OCI-M2 (cell line): ENCODE data around the gene GJA10.

Source experiments
- DNase-seq: peaks from one replicate; lab custom pipeline; 2025; ENCODE audit not compliant: unreplicated experiment; lab: John Stamatoyannopoulos, UW

The GJA10 gene

GRCh38 chr6:89917216-89917615, 22.9 kb downstream of the GJA10 start:
- DNase-seq: no peak

DNA sequence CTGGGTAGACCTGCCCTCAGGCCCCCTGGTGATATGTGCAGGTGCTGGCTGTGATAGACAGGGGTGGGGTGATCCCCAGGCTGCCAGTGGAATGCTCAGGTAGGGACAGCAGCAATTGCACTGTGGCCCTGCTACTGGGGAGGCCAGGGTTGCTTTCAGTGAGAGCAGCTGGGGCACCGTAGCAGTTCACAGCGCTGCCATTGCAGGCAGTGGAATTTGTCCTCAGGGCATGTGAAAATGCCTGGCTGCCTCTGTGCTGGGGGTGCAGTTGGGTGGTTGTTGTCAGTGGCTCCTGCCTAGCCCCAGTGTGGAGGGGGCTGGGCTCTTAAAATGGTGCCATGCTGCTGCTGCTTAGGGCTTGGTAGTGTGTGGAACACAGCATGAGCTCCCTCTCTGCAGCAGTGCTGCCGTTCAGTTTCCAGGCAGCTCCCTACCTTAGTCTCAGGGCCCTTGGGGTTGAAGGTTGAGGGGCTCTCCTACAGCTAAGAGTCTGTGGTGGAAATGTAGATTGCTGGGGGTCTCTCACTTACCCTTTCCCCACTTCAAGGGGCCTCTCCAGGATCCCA, 23.6 kb downstream of the GJA10 start:
- DNase-seq: no peak

- no peak for DNase-seq
Measured at GRCh38 chr6:89921197-89921596, 26.9 kb downstream of the GJA10 start.

DNA sequence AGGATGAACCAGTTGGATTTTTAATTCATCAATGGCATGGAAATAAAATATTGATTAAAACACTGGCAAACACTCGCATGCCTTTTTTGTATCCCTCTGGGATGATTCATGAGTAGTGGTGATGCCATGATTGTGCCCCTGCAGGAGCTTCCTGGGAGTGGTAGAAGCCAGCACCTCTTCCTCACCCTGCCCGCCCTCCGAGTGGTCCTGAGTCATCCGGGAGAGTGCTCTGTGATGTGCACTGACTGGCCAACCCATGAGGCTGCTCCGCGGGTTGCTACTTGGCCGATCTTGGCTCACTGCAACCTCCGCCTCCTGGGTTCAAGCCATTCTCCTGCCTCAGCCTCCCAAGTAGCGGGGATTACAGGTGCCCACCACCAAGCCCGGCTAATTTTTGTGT, 27.4 kb downstream of the GJA10 start:
- no peak for DNase-seq

GRCh38 chr6:89924231-89924630, 30.0 kb downstream of the GJA10 start:
- no peak for DNase-seq

- DNase-seq: no peak
Measured at GRCh38 chr6:89925826-89926225, 31.6 kb downstream of the GJA10 start.

GRCh38 chr6:89927264-89927663, 33.0 kb downstream of the GJA10 start:
- DNase-seq: no peak

DNA sequence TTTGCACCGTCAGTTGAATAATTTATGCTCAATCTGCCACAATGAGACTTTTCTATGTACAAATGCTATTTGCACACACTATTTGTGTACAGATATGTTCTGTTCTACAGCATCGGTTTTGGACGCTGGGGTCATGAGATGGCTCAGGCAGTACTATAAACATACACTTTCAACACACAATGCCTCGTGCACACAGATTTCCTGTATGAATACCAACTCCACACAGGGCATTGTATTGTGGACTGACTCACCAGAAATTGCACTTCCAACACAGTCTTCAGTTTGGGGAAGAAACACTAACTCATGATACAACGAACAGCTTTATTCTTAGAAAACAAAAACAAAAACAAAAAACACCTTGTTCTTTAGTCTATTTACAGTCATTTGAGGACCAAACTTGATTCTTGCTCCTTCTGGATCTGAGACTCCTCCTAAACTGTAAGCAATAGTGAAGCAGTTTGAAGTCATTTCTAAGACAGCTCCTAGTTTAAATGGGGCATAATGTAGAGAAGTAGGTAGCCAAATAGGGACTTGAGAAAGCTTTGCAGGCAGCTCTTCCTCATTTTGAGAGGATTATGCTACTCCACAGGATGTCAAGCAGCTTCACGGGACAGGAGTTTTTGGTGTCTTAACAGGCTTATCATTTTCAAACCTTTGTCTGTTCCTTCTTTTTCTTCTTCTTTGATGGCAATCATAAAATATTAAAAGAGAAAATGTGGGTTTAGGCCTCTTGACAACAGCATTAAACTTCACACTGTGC, 33.7 kb downstream of the GJA10 start:
- no peak for DNase-seq

- DNase-seq: no peak
Measured at GRCh38 chr6:89928604-89929003, 34.3 kb downstream of the GJA10 start.

DNA sequence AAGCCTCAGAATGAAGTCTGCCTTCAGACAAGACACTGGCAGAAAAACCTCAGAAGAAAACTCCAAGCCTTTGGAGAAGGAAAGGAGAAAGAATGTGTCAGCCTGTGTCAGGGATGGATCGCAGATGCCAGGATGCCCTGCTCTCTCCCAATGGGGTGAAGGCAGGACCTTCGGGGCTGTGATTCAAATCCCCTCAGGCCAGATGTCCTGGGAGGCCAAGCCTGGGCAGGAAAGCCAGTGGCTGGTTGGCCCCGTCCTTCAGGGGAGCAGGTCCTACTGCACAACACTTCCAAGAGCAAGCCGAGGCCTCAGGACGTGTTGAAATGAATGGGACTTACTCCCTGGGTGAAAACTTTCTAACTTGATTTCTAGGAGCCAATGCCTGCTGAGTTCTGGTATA, 36.5 kb downstream of the GJA10 start:
- no peak for DNase-seq

- DNase-seq: no peak
Measured at GRCh38 chr6:89932245-89932802, 38.1 kb downstream of the GJA10 start.

GRCh38 chr6:89934685-89935366, 40.6 kb downstream of the GJA10 start:
- DNase-seq: no peak

GRCh38 chr6:89936177-89936576, 41.9 kb downstream of the GJA10 start:
- no peak for DNase-seq

DNA sequence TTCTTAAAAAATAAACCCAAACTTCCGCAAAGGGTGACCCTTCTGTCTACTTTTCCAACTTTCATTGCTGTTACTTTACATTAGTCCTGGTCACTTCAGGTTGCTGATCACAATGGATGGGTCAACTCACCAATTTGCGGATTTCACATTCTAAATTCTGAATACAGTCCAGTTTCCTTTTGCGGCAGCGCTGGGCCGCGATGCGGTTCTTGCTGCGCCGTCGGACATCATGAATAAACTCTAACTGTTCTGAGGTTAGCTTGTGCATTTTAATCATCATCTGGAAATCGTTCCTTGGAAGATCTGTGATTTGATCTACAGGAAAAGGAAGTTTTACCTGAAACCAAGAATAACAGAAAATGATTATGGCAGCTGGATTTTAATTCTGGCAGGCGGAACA, 43.7 kb downstream of the GJA10 start:
- no peak for DNase-seq

- DNase-seq: no peak
Measured at GRCh38 chr6:89939144-89939543, 44.9 kb downstream of the GJA10 start.

- DNase-seq: no peak
Measured at GRCh38 chr6:89940225-89941027, 46.2 kb downstream of the GJA10 start.

DNA sequence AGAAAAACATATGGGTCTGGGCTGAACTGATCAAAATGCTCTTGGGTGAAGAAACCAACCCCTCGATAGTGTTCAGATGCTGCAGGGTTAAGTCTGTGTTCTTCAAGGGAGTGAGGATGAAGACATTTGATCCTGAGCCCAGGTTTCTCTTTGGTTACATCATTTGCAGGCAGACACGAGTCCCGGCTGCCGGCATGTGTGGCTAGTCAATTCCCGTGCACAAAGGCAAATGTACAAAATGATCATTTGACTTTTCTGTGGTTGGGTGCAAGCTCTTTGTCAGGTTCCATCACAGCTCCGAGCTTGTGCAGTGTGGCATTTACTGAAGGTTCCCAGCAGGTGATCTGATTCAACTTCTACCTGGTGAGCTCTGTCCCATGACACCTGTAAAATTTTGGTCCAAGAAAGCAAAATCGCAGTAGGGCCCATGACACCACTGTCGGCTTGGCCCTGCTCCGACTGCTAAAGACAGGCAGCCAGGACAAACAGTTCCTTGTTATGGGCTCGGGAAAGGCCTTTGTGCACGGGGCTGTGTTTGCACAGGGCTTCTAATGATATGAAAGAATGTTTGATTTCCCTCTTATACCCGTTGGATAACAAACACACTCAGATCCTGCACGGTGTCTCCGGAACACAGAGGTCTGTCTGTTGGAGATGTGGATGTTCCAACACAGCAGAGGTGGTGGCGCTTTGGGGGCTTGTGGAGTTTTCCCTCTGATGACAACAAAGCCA, 46.9 kb downstream of the GJA10 start:
- DNase-seq: no peak

DNA sequence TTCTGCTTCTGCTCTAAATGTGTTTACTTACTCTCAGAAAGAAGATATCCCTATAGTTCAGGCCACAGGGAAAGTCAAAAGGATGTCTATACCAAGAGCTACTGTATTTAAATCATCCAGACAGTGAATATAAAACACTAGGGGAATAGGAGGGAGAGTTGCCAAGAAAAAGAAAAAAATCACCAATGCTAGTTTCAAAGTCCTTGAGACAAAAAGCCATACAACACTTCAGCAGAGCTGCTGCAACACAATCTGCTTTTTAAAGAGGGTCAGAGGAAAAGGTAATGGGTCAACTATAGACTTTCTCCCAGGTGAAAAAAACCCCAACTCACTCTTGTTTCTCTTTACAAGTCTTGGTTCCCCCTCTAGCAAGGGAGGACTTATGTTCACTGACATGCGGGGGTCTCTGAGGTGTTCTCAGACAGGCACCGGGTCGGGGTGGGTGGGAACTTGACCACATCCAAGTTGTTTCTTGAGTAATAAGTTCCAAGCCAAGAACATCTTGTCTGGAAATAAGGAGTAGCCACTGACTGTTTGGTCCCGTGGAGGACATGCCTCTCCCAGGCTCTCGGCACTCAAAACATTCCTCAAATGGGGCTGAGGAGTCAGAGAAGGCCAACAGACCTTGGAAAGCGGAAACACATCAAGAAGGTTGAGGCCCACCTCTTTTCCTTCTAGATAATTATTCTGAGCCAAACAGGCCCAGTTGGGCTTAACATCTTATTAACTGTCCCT, 47.7 kb downstream of the GJA10 start:
- no peak for DNase-seq

GRCh38 chr6:89942601-89943000, 48.3 kb downstream of the GJA10 start:
- no peak for DNase-seq

GRCh38 chr6:89944181-89944755, 50.0 kb downstream of the GJA10 start:
- no peak for DNase-seq
